ENCODE measurements around the gene LTBP2.

The LTBP2 gene

GRCh38 chr14:74503291-74503937, 108.6 kb downstream of the LTBP2 start:
- DNase-seq (ENCODE audit: insufficient read length, low spot score) (no peak), FAIRE-seq (no peak)
- TF ChIP-seq POLR2A (IDR thresholded peaks at IDR 0.05; ENCODE audit: low read depth, low read length) = no peak

GRCh38 chr14:74502236-74503019, 109.6 kb downstream of the LTBP2 start:
- no peak for TF ChIP-seq POLR2A (IDR thresholded peaks at IDR 0.05; ENCODE audit: low read depth, low read length)
- DNase-seq (ENCODE audit: insufficient read length, low spot score) (no peak), FAIRE-seq (no peak)

- no peak for DNase-seq (ENCODE audit: insufficient read length, low spot score)
- TF ChIP-seq POLR2A (IDR thresholded peaks at IDR 0.05; ENCODE audit: low read depth, low read length) = no peak
- FAIRE-seq = no peak
These were observed 110.3 kb downstream of the LTBP2 start for GRCh38 chr14:74501691-74502090.

GRCh38 chr14:74501135-74501614, 110.9 kb downstream of the LTBP2 start:
- no peak for TF ChIP-seq POLR2A (IDR thresholded peaks at IDR 0.05; ENCODE audit: low read depth, low read length)
- FAIRE-seq (no peak), DNase-seq (ENCODE audit: insufficient read length, low spot score) (no peak)

GRCh38 chr14:74500417-74501134, 111.5 kb downstream of the LTBP2 start:
- no peak for FAIRE-seq
- DNase-seq (ENCODE audit: insufficient read length, low spot score) = no peak
- no peak for TF ChIP-seq POLR2A (IDR thresholded peaks at IDR 0.05; ENCODE audit: low read depth, low read length)

GRCh38 chr14:74495356-74495755, 116.7 kb downstream of the LTBP2 start:
- no peak for TF ChIP-seq POLR2A (IDR thresholded peaks at IDR 0.05; ENCODE audit: low read depth, low read length)
- FAIRE-seq = no peak
- no peak for DNase-seq (ENCODE audit: insufficient read length, low spot score)

- peak; percentile 57; the same call in 1 of the 2 replicates for TF ChIP-seq POLR2A (IDR thresholded peaks at IDR 0.05; ENCODE audit: low read depth, low read length)
- peak; percentile 83 for DNase-seq (ENCODE audit: insufficient read length, low spot score)
- FAIRE-seq = peak; percentile 68
These were observed 118.4 kb downstream of the LTBP2 start, which contains the start of gene ISCA2 for GRCh38 chr14:74493343-74494261. Gene ISCA2, plus strand, starts transcription at chr14:74493765. Its CDS starts 10 bp downstream, at chr14:74493775.

GRCh38 chr14:74492776-74493342, 119.2 kb downstream of the LTBP2 start, which contains the start of gene NPC2:
Gene NPC2, minus strand, starts transcription at chr14:74493305. Its CDS starts 31 bp downstream, at chr14:74493274.
- FAIRE-seq (no peak), DNase-seq (ENCODE audit: insufficient read length, low spot score) (no peak)
- TF ChIP-seq POLR2A (IDR thresholded peaks at IDR 0.05; ENCODE audit: low read depth, low read length) = peak; percentile 39; the same call in 1 of the 2 replicates

- DNase-seq (ENCODE audit: insufficient read length, low spot score) (no peak), FAIRE-seq (peak; percentile 83)
- no peak for TF ChIP-seq POLR2A (IDR thresholded peaks at IDR 0.05; ENCODE audit: low read depth, low read length)
These were observed 119.9 kb downstream of the LTBP2 start for GRCh38 chr14:74491956-74492775.

- TF ChIP-seq POLR2A (IDR thresholded peaks at IDR 0.05; ENCODE audit: low read depth, low read length) = no peak
- FAIRE-seq (no peak), DNase-seq (ENCODE audit: insufficient read length, low spot score) (no peak)
These were observed 121.6 kb downstream of the LTBP2 start for GRCh38 chr14:74490486-74490885.

GRCh38 chr14:74488786-74489397, 123.1 kb downstream of the LTBP2 start:
- FAIRE-seq (peak; percentile 87), DNase-seq (ENCODE audit: insufficient read length, low spot score) (peak; percentile 39)
- TF ChIP-seq POLR2A (IDR thresholded peaks at IDR 0.05; ENCODE audit: low read depth, low read length) = no peak

All from H54 (cell line).